Hematopoietic multipotent progenitor cell treated with erythropoietin and hydrocortisone succinate and interleukin-3 and kit ligand, for 4 days (in vitro differentiated cells): ENCODE data around the gene DEPDC5.

Experiments
- DNase-seq: peaks from one replicate; pipeline ENCODE4 v3.0.0-alpha.2; 2015

DEPDC5 gene

GRCh38 chr22:31953261-31953660 is 199.4 kb downstream of the DEPDC5 start:
- no peak for DNase-seq

- DNase-seq: no peak
Observed at GRCh38 chr22:31954535-31955523, 201.0 kb downstream of the DEPDC5 start.

- no peak for DNase-seq
Observed at GRCh38 chr22:31956360-31956759, 202.5 kb downstream of the DEPDC5 start.
